Measurements from ENCODE around the gene MPPE1.
"Not testable (repeated sequence)": the region's sequence is repeated elsewhere in the genome, so short reads cannot be mapped to it uniquely, and the experiment has no call there.

DNA sequence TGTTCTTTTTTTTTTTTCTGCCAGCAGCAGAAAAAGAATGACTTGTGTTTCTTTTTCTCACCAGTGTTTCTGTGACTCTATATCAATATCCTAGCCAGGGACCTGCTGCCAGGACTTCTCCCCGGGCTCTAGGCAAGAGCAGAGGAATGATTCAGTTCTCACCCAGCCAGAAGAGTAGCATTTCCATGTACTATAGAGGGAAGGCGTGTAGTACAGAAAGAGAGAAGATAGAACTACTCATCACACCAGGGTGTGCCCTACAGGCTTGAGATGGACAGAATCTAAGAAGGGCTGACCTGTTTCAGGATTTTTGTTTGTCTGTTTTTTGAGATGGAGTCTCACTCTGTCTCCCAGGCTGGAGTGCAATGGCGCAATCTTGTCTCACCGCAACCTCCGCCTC, 11.4 kb upstream of the MPPE1 start:
- TF ChIP-seq, protein P1, sequence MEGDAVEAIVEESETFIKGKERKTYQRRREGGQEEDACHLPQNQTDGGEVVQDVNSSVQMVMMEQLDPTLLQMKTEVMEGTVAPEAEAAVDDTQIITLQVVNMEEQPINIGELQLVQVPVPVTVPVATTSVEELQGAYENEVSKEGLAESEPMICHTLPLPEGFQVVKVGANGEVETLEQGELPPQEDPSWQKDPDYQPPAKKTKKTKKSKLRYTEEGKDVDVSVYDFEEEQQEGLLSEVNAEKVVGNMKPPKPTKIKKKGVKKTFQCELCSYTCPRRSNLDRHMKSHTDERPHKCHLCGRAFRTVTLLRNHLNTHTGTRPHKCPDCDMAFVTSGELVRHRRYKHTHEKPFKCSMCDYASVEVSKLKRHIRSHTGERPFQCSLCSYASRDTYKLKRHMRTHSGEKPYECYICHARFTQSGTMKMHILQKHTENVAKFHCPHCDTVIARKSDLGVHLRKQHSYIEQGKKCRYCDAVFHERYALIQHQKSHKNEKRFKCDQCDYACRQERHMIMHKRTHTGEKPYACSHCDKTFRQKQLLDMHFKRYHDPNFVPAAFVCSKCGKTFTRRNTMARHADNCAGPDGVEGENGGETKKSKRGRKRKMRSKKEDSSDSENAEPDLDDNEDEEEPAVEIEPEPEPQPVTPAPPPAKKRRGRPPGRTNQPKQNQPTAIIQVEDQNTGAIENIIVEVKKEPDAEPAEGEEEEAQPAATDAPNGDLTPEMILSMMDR (IDR thresholded peaks at IDR 0.05 in 2 of 3, conservative IDR thresholded peaks at IDR 0.05 in 1 of 3; ENCODE audit: borderline replicate concordance in 1 of 3, insufficient read depth in 1 of 3, low read depth in 2 of 3, low read length in 2 of 3), result not testable (repeated sequence)
- TF ChIP-seq EZH2phosphoT487 (IDR thresholded peaks at IDR 0.05; ENCODE audit: borderline replicate concordance); SRF (IDR thresholded peaks at IDR 0.05; ENCODE audit: low read depth); POLR2A (IDR thresholded peaks at IDR 0.05; ENCODE audit: borderline replicate concordance, extremely low read depth, insufficient read depth, insufficient read length); JUND (IDR thresholded peaks at IDR 0.05); FOSL1 (IDR thresholded peaks at IDR 0.05; ENCODE audit: low read depth); CEBPB (IDR thresholded peaks at IDR 0.05; ENCODE audit: low read depth); SP1 (IDR thresholded peaks at IDR 0.05; ENCODE audit: low read depth); EZH2 (IDR thresholded peaks at IDR 0.05): not testable (repeated sequence)
- TF ChIP-seq, protein P2, sequence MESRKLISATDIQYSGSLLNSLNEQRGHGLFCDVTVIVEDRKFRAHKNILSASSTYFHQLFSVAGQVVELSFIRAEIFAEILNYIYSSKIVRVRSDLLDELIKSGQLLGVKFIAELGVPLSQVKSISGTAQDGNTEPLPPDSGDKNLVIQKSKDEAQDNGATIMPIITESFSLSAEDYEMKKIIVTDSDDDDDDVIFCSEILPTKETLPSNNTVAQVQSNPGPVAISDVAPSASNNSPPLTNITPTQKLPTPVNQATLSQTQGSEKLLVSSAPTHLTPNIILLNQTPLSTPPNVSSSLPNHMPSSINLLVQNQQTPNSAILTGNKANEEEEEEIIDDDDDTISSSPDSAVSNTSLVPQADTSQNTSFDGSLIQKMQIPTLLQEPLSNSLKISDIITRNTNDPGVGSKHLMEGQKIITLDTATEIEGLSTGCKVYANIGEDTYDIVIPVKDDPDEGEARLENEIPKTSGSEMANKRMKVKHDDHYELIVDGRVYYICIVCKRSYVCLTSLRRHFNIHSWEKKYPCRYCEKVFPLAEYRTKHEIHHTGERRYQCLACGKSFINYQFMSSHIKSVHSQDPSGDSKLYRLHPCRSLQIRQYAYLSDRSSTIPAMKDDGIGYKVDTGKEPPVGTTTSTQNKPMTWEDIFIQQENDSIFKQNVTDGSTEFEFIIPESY (IDR thresholded peaks at IDR 0.05; ENCODE audit: extremely low read depth, insufficient replicate concordance, low read length), result not testable (repeated sequence)
- TF ChIP-seq, protein P3, sequence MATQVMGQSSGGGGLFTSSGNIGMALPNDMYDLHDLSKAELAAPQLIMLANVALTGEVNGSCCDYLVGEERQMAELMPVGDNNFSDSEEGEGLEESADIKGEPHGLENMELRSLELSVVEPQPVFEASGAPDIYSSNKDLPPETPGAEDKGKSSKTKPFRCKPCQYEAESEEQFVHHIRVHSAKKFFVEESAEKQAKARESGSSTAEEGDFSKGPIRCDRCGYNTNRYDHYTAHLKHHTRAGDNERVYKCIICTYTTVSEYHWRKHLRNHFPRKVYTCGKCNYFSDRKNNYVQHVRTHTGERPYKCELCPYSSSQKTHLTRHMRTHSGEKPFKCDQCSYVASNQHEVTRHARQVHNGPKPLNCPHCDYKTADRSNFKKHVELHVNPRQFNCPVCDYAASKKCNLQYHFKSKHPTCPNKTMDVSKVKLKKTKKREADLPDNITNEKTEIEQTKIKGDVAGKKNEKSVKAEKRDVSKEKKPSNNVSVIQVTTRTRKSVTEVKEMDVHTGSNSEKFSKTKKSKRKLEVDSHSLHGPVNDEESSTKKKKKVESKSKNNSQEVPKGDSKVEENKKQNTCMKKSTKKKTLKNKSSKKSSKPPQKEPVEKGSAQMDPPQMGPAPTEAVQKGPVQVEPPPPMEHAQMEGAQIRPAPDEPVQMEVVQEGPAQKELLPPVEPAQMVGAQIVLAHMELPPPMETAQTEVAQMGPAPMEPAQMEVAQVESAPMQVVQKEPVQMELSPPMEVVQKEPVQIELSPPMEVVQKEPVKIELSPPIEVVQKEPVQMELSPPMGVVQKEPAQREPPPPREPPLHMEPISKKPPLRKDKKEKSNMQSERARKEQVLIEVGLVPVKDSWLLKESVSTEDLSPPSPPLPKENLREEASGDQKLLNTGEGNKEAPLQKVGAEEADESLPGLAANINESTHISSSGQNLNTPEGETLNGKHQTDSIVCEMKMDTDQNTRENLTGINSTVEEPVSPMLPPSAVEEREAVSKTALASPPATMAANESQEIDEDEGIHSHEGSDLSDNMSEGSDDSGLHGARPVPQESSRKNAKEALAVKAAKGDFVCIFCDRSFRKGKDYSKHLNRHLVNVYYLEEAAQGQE (IDR thresholded peaks at IDR 0.05; ENCODE audit: low read depth), result not testable (repeated sequence)

Measured in HCT116 (cell line).